NT2/D1 (cell line): ENCODE data around the gene RASL10B.

Experiments
- SUZ12 ChIP-seq: IDR thresholded peaks from 2 replicates; pipeline ENCODE4 v1.6.1; 2011; ENCODE audit not compliant: insufficient read length, insufficient read depth; ENCODE audit errors: extremely low read depth
- YY1 ChIP-seq: IDR thresholded peaks from 2 replicates; pipeline ENCODE4 v1.6.1; 2011; ENCODE audit not compliant: insufficient read length, insufficient read depth
- ZNF274 ChIP-seq: IDR thresholded peaks from 2 replicates; pipeline ENCODE4 v1.6.1; 2011; ENCODE audit warnings: mild to moderate bottlenecking, low read depth, low read length

- no peak for TF ChIP-seq ZNF274
- TF ChIP-seq YY1 = no peak
- no peak for TF ChIP-seq SUZ12
These were observed 3.8 kb upstream of the RASL10B start for GRCh38 chr17:35727635-35728034.
